GM18526 (cell line): ENCODE data around the gene ELOB.

Experiments
- POLR2A ChIP-seq: IDR thresholded peaks from 3 replicates; pipeline ENCODE4 v1.6.1; 2011; ENCODE audit not compliant: insufficient read length; ENCODE audit errors: extremely low read depth

The ELOB gene

GRCh38 chr16:2777231-2777902 is at the start of gene ELOB:
Gene ELOB, minus strand, starts transcription at chr16:2777280. Its CDS starts 41 bp downstream, at chr16:2777239.
- peak; percentile 75 for TF ChIP-seq POLR2A

GRCh38 chr16:2825906-2826305 is 48.8 kb upstream of the ELOB start:
- TF ChIP-seq POLR2A, result no peak

GRCh38 chr16:2825049-2825742 is 48.1 kb upstream of the ELOB start:
- TF ChIP-seq POLR2A, result no peak

GRCh38 chr16:2824626-2825025 is 47.5 kb upstream of the ELOB start:
- no peak for TF ChIP-seq POLR2A

- TF ChIP-seq POLR2A, result no peak
Observed at GRCh38 chr16:2822496-2822895, 45.4 kb upstream of the ELOB start.

GRCh38 chr16:2822158-2822495 is 45.0 kb upstream of the ELOB start:
- no peak for TF ChIP-seq POLR2A

- TF ChIP-seq POLR2A, result no peak
Observed at GRCh38 chr16:2821487-2822157, 44.5 kb upstream of the ELOB start.

- no peak for TF ChIP-seq POLR2A
Observed at GRCh38 chr16:2820836-2821486, 43.9 kb upstream of the ELOB start.

- no peak for TF ChIP-seq POLR2A
Observed at GRCh38 chr16:2819939-2820835, 43.1 kb upstream of the ELOB start.

- no peak for TF ChIP-seq POLR2A
Observed at GRCh38 chr16:2819179-2819938, 42.3 kb upstream of the ELOB start.

GRCh38 chr16:2818272-2818876 is 41.3 kb upstream of the ELOB start:
- no peak for TF ChIP-seq POLR2A

GRCh38 chr16:2817340-2818271 is 40.5 kb upstream of the ELOB start:
- TF ChIP-seq POLR2A, result no peak
